ENCODE measurements around the gene GABARAP.

Gene GABARAP

DNA sequence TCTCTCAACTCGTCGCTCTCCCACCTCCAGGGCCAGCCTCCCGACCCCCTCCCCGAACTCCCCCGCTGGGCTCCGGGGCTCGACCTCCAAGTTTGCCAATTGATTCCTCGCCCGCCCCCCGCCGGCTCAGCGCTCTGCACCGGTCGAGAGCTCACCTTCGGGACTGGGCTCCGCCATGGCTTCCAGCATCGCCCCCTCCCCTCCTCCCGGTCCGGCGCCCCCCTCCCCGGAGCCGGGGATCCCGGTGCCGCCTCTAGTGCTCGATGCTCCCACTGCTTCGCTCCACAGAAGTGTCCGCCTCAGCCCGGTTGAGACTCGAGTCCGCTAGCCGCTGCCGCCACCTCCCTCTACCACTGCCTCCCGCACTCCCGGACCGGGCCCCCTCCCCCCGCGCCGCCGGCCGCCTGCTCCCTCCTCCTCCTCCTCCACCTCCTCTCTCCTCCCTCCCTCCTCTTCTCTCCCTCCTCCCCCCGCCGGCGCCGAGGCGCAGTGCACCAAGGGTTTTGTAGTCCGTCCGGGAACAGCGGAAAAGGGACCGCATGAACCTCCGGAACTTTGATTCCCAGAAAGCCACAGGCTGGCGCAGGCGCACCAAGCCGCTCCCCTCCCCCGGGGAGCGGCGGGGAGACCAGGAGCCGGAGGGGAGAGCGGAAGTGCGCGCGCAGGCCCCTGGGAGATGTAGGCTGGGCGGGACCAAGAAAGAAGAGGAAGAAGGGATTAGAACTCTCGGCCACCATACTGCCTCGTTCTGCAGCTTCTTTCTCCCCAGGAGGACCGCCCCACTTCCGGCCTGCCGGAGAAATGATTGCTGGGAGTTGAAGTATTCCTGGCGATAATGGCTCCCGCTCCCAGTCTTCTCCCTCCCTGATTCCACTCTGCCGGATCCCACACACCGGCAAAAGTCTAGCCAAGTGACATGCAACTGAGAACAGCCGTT lies 2.9 kb downstream of the GABARAP start, which contains the start of gene PHF23:
Gene PHF23 (minus strand): TSS at position 367 of the 937 bp plus-strand sequence. CDS start 178 bp downstream, at position 189.
- DNase-seq: peak; percentile 100

- DNase-seq: peak; percentile 36
Measured at GRCh38 chr17:7238420-7239090, 3.7 kb downstream of the GABARAP start.

GRCh38 chr17:7237761-7238419 lies 4.4 kb downstream of the GABARAP start:
- DNase-seq: peak; percentile 68

DNA sequence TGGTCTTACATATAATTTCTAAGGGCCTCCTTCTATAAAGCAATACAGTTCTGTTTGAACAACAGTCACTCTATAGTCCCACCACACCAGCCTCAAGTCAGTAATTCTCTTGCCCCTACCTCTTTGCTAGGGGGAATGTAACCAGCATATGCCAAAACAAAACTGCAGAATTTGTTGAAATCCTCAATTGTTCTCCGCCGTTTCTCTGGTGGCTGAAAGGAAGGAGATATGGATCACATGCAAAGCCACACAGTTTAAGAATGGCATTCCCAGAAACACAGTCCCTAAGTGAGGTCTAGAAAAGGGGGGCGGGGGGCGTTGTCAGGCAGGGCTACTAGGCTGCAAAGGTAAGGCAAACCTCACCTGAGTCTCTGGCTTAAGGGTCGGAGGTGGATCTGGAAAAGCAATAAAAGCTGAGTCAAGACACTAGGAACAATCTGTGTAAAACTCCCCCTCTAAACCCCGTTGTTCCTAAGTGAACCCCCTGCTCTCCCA lies 4.9 kb downstream of the GABARAP start:
- no peak for DNase-seq

DNA sequence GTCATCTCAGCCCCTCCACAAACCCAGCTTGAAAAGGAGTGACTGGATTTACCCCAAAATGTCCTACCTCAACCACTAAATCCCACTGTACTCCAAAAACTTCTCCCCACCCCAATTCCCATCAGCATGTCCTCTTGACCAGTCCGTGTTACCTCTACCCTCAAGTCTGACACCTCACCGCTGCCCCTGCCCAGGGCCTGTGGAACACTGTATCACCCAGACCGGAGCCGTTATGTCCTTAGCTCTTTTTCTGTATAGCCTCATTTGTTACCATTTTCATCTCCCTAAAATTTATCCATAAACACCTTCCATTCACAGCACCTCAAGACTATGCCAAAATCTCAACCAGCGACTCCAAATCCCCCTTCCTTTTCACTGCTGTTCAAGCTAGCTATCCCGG lies 5.4 kb downstream of the GABARAP start:
- DNase-seq: no peak

GRCh38 chr17:7235693-7236665 lies 6.3 kb downstream of the GABARAP start:
- DNase-seq: no peak

DNA sequence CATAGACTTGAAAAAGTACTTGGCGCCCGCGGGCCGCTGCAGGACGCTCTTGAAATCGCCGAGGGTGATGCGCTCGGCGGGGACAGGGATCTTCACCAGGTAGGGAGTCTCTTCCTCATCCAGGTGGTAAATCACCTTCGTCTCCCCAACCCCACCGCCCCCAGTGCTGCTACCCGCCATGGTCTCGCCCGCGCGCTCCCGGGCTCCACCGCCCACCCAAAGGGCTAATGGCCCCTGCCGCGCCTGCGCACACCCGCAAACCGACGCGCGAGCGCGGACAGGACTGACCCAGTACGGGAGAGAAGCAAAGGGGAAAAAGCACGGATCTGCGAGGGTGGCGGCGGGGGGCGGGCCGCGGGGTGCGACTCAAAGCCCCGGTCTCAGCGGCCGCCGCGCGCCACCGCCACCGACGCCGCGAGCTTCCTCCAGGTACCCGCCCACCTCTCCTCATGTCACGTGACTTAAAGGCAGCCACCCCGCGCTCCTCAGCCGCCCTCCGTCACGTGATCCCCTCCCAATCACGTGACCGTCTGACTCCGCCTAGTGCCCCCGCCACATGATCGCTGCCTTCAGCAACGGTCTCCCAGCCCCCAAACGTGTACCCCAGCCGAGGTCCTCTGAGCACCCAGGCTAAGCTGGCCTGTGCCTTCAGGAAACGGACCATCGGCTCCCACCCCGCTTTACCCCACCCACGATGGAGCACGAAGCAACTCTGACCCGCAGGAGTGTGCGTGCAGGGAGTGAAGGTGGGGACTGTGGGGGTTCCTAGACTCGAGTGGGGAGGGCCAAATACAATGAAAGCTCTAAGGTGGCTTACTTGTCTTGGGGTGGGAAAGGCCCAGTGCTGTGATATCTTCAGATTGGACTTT lies 7.9 kb downstream of the GABARAP start, which contains the start of gene DVL2:
Gene DVL2 (minus strand): TSS at position 435 of the 869 bp plus-strand sequence. CDS start 255 bp downstream, at position 180.
- DNase-seq: peak; percentile 94

GRCh38 chr17:7233701-7234082 lies 8.6 kb downstream of the GABARAP start:
- no peak for DNase-seq

- no peak for DNase-seq
Measured at GRCh38 chr17:7232114-7232513, 10.1 kb downstream of the GABARAP start.

GRCh38 chr17:7229504-7229903 lies 12.7 kb downstream of the GABARAP start:
- DNase-seq: no peak

DNA sequence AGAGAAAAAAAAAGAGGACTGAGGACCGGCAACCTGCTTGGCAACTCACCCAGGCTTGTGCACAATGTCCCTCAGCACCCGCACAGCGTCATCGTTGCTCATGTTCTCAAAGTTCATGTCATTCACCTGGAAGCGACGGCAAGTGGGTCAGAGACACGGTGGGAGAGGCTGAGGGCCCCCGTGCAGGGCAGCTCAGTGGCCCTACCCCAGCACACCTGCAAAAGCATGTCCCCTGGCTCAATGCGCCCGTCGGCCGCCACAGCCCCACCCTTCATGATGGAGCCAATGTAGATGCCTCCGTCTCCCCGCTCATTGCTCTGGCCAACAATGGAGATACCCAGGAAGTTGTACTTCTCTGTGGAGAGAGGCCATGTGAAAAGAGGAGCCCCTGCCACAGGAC lies 13.3 kb downstream of the GABARAP start:
- no peak for DNase-seq

DNA sequence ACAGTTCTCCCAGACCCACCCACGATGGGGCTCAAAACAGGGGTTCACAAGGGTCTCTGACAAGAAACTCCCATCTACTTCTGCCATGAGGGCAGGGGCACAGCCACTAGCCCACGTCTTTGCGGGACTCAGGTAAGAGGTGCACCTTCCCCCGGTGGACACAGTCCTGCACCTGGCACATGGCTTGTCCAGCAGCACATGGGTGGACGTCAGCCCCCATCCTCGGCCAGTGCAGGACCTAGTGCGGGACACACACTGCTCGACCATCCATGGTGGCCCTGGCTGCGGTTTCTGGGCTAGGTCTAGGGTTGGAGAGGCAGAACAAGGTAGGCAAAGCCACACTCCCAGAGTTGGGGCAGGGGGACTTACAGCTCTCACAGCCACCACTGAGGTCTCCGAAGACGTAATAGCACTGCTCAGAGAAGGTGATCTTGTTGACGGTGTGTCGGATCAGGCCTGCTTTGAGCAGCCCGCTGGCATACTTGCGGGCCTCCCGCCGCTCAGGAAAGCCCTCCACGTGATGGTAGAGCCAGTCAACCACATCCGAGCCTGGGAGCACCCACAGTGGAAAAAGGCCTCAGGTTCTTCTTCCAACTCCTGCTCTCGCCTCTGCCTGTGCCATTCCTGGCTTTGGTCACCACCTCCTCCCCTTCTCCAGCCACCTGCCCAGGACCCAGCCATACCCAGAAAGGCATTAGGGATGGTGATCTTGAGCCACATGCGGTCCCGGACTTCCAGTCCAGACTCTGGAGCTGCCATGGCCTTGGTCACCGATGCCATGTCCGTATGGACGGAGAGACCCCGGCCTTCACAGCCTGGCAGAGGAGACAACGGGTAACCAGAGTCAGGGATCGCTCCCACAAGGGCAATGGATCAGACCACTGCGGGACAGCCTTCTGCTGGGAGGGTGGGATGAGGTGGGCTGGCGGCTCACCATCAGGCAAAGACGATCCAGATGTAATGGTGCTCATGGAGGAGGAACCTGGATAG lies 15.2 kb downstream of the GABARAP start:
- DNase-seq: no peak

DNA sequence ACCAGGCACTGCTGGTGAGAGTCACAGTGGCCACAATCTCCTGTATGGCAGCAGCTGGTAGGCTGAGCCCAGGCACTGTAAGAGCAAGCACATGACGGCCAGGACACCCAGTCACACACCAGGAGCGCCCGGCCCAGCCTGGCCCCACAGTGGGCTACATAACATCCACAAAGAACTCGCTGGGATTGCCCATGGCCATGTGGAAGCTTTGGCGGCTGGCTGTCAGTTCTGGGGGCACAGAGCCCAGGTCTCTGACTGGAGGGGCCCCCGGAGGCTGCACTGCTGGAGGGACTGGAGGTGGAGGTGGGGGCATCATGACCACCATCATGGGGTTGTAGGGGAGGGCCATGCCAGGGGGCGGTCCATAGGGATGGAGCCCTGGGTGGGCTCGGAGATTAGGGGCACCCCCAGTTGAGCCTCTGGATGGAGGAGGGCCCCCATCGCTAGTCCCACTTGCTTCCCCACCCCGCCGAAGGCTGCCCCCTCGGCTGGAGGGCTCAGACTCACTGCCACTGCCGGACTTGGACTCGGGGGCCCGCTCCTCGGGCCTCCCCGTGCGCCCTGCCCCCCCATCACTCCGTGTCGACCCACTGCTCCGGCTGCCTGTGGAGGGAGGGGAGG lies 16.4 kb downstream of the GABARAP start:
- DNase-seq: no peak

DNA sequence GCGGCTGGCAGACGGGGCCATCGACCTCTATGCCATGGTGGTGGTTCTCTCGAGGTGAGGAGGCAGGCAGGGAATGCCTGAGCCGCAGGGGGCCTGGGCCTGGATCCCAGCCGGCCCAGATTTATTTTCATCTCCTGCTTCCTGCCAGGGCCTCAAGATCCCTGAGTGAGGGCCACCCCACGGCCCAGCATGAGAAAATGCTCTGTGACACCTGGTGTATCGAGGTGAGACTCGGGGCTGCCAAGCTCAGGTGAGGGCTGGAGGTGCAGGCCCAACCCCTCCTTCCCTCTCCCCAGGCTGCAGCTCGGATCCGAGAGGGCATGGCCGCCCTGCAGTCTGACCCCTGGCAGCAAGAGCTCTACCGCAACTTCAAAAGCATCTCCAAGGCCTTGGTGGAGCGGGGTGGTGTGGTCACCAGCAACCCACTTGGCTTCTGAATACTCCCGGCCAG lies 17.6 kb downstream of the GABARAP start:
- DNase-seq: no peak

DNA sequence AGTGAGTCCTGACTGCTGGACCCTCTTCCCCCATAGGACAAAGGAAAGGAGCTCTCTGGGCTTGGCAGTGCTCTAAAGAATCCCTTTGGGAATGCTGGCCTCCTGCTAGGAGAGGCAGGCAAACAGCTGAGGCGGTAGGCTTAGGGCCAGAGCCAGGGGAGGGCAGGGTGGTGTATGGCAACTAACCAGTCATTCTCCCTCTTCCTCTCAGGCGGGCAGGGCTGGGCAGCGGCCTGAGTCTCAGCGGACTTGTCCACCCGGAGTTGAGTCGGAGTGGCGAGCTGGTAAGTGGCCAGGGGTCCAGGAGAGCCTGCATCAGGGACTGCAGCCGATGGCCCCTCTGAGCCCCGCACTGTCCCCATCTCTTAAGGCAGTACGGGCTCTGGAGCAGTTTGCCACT lies 18.1 kb downstream of the GABARAP start:
- DNase-seq: no peak

DNA sequence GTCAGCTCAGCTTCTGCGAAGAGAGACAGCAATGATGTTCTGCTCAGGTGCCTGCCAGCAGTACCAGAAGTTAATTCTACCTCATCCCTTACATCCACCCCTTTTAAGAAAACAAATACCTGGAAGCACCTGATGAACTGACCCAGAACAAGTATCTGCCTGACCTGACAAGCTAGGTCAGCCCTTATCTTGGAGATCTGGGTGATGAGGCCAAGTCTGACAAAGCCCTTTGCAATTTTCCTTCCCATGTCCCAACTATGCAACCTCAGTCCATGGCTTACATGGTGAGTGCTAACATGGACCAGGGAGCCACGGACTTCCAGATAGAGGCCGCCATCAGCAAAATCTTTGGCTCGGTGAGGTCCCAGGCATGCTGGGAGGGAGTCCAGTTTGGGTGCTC lies 18.9 kb downstream of the GABARAP start:
- no peak for DNase-seq

DNA sequence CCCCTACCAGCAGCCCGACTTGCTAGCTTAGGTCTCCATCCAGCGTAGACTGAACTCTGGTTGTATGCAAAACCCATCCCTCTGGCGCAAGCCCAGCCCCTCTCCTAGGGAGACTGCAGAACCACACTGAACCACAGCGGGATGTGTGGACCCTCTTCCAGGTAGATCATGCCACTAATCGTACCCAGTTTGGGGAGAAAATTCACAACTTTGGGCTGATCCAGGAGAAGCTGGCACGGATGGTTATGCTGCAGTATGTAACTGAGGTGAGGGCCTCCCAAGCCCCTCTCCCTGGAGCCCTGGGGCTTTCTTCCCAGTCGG lies 19.3 kb downstream of the GABARAP start:
- DNase-seq: no peak

DNA sequence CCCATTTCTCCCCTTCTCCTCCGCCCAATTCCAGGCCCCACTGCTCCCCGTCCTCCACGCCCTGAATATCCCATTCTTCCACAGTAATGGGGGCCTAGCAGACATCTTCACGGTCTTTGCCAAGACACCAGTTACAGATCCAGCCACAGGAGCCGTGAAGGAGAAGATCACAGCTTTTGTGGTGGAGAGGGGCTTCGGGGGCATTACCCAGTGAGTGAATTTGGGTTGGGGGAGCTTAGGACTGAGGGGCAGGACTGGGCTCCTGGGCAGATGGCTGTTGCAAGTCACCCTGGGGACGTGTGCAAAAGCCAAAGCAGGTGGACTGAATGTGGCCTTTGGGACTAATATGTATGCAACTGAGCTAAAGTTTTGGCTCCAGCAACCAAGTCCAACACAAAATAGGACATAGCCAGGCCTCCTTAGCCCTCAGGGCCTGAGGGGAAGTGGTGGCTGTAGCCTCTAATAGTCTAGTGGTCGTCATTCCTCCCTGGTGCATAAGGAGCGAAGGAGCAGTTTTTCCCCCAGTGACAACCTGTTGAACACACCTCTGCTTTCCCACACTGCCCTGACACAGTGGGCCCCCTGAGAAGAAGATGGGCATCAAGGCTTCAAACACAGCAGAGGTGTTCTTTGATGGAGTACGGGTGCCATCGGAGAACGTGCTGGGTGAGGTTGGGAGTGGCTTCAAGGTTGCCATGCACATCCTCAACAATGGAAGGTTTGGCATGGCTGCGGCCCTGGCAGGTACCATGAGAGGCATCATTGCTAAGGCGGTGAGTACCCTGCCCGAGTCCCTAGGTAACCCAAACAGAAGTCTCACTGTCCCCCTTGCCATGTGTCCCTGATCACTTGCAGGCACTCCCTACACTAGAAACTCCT lies 19.9 kb downstream of the GABARAP start:
- DNase-seq: no peak
